Neural cell (in vitro differentiated cells): Measurements from ENCODE around the gene NUP58.

ENCODE experiments used
- POLR2AphosphoS5 ChIP-seq: IDR thresholded peaks from 2 replicates; pipeline ENCODE4 v1.6.1; 2012
- RAD21 ChIP-seq: fragments of 450-650 bp; conservative IDR thresholded peaks from 2 replicates; pipeline ENCODE4 v1.6.1; 2014; ENCODE audit warnings: antibody characterized with exemption, mild to moderate bottlenecking, moderate library complexity
- TF ChIP-seq, protein P1 (sequence below): fragments of 450-650 bp; IDR thresholded peaks from 2 replicates; pipeline ENCODE4 v1.5.1; 2014; ENCODE audit warnings: antibody characterized with exemption, mild to moderate bottlenecking, moderate library complexity; ENCODE audit not compliant: poor library complexity, severe bottlenecking

DNA sequence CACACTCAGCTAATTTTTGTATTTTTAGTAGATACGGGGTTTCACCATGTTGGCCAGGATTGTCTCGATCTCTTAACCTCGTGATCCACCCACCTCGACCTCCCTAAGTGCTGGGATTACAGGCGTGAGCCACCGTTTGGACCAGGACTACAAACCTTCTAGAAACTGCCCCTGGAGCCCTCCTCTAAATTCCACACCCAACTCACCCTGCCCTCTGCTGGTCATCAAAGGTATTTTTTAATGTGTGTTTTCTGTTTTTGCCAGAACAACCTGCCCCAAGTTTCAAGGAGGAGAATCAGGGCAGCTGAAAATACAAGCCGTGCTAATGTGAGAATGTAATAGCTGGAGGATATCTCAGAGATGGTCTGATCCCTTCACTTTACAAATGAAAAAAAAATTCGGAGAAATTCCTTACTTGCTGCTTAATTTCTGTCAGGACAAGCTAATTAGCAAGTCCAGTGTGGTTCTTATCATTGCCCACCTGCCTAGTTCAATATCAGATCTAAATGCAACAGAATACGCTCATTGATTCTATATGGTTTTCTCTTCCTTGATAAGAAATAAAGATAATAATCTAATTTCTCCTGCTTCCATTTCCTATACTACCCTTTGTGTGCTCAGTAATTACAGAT lies 74.4 kb downstream of the NUP58 start:
- TF ChIP-seq RAD21 (no peak), POLR2AphosphoS5 (no peak)
- TF ChIP-seq, protein P1, sequence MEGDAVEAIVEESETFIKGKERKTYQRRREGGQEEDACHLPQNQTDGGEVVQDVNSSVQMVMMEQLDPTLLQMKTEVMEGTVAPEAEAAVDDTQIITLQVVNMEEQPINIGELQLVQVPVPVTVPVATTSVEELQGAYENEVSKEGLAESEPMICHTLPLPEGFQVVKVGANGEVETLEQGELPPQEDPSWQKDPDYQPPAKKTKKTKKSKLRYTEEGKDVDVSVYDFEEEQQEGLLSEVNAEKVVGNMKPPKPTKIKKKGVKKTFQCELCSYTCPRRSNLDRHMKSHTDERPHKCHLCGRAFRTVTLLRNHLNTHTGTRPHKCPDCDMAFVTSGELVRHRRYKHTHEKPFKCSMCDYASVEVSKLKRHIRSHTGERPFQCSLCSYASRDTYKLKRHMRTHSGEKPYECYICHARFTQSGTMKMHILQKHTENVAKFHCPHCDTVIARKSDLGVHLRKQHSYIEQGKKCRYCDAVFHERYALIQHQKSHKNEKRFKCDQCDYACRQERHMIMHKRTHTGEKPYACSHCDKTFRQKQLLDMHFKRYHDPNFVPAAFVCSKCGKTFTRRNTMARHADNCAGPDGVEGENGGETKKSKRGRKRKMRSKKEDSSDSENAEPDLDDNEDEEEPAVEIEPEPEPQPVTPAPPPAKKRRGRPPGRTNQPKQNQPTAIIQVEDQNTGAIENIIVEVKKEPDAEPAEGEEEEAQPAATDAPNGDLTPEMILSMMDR: peak; percentile 58
